Measurements from ENCODE around the gene CPPED1.

Gene CPPED1

DNA sequence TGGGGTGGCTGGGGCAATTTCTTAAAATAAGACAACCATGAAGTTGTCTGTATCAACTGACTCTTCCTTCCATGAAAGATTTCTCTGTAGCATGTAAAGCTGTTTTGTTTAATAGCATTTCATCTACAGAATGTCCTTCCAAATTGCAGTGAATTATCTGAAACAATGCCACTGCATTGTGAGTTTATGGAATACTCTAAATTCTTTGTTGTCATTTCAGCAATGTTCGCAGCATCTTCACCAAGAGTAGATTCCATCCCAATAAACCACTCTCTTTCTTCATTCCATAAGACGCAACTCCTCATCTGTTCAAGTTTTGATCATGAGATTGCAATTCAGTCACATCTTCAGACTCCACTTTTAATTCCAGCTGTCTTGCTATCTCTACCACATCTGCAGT, 54.6 kb downstream of the CPPED1 start:
- H3K4me3 ChIP-seq (ENCODE audit: low read depth, low read length), result no peak overlapping the region
- TF ChIP-seq, protein P1, sequence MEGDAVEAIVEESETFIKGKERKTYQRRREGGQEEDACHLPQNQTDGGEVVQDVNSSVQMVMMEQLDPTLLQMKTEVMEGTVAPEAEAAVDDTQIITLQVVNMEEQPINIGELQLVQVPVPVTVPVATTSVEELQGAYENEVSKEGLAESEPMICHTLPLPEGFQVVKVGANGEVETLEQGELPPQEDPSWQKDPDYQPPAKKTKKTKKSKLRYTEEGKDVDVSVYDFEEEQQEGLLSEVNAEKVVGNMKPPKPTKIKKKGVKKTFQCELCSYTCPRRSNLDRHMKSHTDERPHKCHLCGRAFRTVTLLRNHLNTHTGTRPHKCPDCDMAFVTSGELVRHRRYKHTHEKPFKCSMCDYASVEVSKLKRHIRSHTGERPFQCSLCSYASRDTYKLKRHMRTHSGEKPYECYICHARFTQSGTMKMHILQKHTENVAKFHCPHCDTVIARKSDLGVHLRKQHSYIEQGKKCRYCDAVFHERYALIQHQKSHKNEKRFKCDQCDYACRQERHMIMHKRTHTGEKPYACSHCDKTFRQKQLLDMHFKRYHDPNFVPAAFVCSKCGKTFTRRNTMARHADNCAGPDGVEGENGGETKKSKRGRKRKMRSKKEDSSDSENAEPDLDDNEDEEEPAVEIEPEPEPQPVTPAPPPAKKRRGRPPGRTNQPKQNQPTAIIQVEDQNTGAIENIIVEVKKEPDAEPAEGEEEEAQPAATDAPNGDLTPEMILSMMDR (IDR thresholded peaks at IDR 0.05; ENCODE audit: insufficient read depth, low read depth, low read length, missing control alignments), result no peak
- DNase-seq (ENCODE audit: low read depth), result no peak

DNA sequence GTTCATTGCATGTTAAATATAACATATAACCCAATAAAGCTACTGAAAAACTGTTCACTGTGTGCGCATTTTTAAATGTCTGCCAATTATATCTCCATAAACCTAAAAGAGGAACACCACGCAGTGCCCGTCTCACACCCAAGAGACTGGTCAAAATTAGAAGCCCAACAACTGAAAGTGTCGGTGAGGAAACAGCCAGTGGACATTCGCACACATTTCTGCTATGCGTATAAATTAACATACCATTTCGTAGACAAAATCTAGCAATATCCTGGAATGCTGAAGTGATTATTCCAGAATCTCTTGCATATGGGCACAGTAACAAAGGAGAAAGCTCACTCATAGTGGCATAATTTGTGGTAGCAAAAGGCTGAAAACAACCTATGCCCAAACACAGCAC, 55.9 kb downstream of the CPPED1 start:
- H3K4me3 ChIP-seq (ENCODE audit: low read depth, low read length), result no peak overlapping the region
- TF ChIP-seq, protein P1 (IDR thresholded peaks at IDR 0.05; ENCODE audit: insufficient read depth, low read depth, low read length, missing control alignments), result no peak

DNA sequence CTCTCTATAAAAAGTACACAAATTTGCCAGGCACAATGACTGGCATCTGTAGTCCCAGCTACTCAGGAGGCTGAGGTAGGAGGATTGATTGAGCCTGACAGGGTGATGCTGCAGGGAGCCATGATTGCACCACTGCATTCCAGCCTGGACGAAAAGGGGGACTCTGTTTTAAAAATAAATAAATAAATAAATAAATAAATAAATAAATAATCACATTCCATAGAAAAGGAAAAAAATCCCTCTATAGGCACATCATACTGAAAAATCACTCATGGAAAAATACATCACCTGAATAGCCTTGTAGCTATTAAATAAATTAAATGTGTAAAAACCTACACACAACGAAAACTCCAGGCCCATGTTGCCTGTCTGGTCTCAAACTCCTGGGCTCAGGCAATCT, 56.4 kb downstream of the CPPED1 start:
- DNase-seq (ENCODE audit: low read depth), result no peak
- no peak overlapping the region for H3K4me3 ChIP-seq (ENCODE audit: low read depth, low read length)

More for the DNA sequence above, 55.9 kb downstream of the CPPED1 start:
- DNase-seq (ENCODE audit: low read depth), result no peak

DNA sequence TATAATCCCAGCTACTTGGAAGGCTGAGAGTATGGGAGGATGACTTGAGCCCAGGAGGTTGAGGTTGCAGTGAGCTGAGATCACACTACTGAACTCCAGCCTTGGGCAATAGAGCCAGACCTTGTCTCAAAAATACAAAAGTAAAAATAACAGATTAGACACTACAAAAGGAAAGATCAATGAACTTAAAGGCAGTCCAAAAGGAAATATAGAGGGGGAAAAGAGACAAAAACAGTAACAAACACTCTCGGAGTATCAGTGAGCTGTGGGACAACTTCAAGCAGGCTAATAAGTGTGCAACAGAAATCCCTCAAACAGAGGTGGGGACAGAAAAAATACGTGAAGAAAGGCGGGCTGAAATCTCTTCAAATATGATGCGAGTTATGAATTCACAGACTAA, 58.8 kb downstream of the CPPED1 start:
- no peak for DNase-seq (ENCODE audit: low read depth)
- TF ChIP-seq, protein P1 (IDR thresholded peaks at IDR 0.05; ENCODE audit: insufficient read depth, low read depth, low read length, missing control alignments), result no peak
- H3K4me3 ChIP-seq (ENCODE audit: low read depth, low read length), result no peak overlapping the region

More for the DNA sequence above, 56.4 kb downstream of the CPPED1 start:
- TF ChIP-seq, protein P1 (IDR thresholded peaks at IDR 0.05; ENCODE audit: insufficient read depth, low read depth, low read length, missing control alignments), result no peak

DNA sequence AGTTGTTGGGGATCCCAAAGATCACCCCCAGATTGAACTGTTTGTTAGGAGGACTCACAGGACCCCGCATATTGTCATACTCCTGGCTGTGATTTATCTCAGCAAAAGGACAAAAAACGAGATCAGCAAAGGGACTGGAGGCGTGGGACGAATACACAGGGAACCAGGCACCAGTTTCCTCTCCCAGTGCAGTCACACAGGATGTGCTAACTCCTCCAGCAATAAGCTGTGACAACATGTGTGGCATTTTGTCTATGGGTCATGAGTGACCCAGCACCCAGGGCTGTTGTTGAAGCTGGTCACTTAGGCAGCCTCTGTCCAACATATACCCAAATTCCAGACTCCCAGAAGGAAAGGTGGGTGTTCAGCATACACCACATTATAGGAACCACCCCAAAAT, 60.9 kb downstream of the CPPED1 start:
- DNase-seq (ENCODE audit: low read depth), result no peak
- no peak overlapping the region for H3K4me3 ChIP-seq (ENCODE audit: low read depth, low read length)
- TF ChIP-seq, protein P1 (IDR thresholded peaks at IDR 0.05; ENCODE audit: insufficient read depth, low read depth, low read length, missing control alignments), result no peak

DNA sequence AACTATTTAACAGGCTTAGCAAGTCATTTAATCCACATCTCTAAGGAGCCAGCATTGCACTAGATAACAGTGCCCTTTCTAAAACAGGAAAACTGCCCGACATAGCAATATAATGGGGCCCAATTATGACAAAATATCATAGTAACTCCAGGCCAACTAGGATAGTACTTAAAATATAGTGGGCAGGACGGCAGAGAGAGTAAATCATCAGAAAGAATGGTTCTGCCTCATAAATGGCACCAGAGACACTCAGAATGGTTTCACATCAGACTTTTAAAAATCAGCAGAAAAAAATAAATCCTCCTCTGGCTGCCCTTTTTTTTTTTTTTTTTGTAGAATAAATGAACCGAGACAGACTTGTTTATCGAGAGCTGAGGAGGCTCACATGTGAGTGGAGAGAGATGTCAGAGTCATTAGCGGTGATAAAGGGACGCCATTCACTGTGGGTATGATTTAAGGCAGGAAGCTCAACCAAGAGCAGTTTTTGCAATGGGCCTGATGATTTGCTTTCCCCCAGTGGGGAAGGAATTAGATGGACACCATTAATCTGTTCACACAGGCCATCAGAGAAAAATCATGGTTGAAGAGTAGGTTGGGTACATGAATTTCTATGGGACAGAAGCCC, 62.6 kb downstream of the CPPED1 start:
- H3K4me3 ChIP-seq (ENCODE audit: low read depth, low read length), result no peak overlapping the region
- TF ChIP-seq, protein P1 (IDR thresholded peaks at IDR 0.05; ENCODE audit: insufficient read depth, low read depth, low read length, missing control alignments), result no peak
- no peak for DNase-seq (ENCODE audit: low read depth)

DNA sequence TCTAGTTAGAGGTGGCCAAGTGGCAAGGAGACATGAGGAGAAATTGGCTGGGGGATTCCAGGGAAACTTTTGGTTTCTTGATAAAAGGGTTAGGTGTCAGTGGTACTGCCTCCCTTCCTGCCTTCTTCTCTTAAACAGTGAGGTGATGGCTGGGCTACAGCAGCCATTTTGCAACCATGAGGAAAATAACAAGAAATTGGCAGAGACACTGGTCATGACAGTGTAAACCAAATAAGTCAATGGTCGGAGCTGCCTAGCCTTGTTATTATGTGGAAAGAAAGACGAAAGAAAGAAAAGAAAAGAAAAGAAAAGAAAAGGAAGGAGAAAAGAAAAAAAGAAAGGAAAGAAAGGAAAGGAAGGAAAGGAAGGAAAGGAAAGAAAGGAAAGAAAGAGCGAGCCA, 63.9 kb downstream of the CPPED1 start:
- TF ChIP-seq, protein P1 (IDR thresholded peaks at IDR 0.05; ENCODE audit: insufficient read depth, low read depth, low read length, missing control alignments), result no peak
- no peak overlapping the region for H3K4me3 ChIP-seq (ENCODE audit: low read depth, low read length)
- no peak for DNase-seq (ENCODE audit: low read depth)
